ENCODE results near the gene ANKRD40CL.
"Not testable (repeated sequence)": the region's sequence is repeated elsewhere in the genome, so short reads cannot be mapped to it uniquely, and the experiment has no call there.

Gene ANKRD40CL

GRCh38 chr17:50807675-50808074, 40.4 kb upstream of the ANKRD40CL start:
- ChIA-PET CTCF (interaction anchor here (1.5 to 3.2 kb wide), 3 partner anchors 10 to 24 kb away, joined by 4 to 21 read pairs (median 15); no protein-coding TSS in a partner anchor), POLR2A (interaction anchor here (0.6 kb wide), 1 partner anchor 26 kb away, joined by 3 read pairs; no protein-coding TSS in a partner anchor)
- TF ChIP-seq CTCF (IDR thresholded peaks at IDR 0.05; ENCODE audit: insufficient read depth, low read length, missing control alignments), result no peak
- H3K4me3 ChIP-seq (ENCODE audit: low read depth, low read length), result no peak overlapping the region
- DNase-seq (ENCODE audit: low read depth, low spot score), result no peak

GRCh38 chr17:50807009-50807408, 39.7 kb upstream of the ANKRD40CL start:
- TF ChIP-seq CTCF (IDR thresholded peaks at IDR 0.05; ENCODE audit: insufficient read depth, low read length, missing control alignments), result no peak
- H3K4me3 ChIP-seq (ENCODE audit: low read depth, low read length), result no peak overlapping the region
- no peak for DNase-seq (ENCODE audit: low read depth, low spot score)
- CTCF ChIA-PET, result interaction anchor here (0.8 to 3.2 kb wide), 5 partner anchors 10 to 150 kb away, joined by 3 to 21 read pairs (median 4); no protein-coding TSS in a partner anchor
- POLR2A ChIA-PET, result interaction anchor here (0.6 kb wide), 1 partner anchor 25 kb away, joined by 3 read pairs; no protein-coding TSS in a partner anchor

GRCh38 chr17:50806141-50806643, 38.9 kb upstream of the ANKRD40CL start:
- no peak overlapping the region for H3K4me3 ChIP-seq (ENCODE audit: low read depth, low read length)
- ChIA-PET POLR2A (no interaction called here), CTCF (interaction anchor here (0.8 to 3.2 kb wide), 5 partner anchors 11 to 151 kb away, joined by 3 to 21 read pairs (median 4); no protein-coding TSS in a partner anchor)
- TF ChIP-seq CTCF (IDR thresholded peaks at IDR 0.05; ENCODE audit: insufficient read depth, low read length, missing control alignments), result no peak
- no peak for DNase-seq (ENCODE audit: low read depth, low spot score)

GRCh38 chr17:50805486-50805885, 38.2 kb upstream of the ANKRD40CL start:
- no peak for TF ChIP-seq CTCF (IDR thresholded peaks at IDR 0.05; ENCODE audit: insufficient read depth, low read length, missing control alignments)
- H3K4me3 ChIP-seq (ENCODE audit: low read depth, low read length), result no peak overlapping the region
- CTCF ChIA-PET, result interaction anchor here (3.2 kb wide), 2 partner anchors 12 to 22 kb away, joined by 15 to 21 read pairs; no protein-coding TSS in a partner anchor
- no peak for DNase-seq (ENCODE audit: low read depth, low spot score)
- POLR2A ChIA-PET, result no interaction called here

GRCh38 chr17:50804749-50805475, 37.6 kb upstream of the ANKRD40CL start:
- H3K4me3 ChIP-seq (ENCODE audit: low read depth, low read length); DNase-seq (ENCODE audit: low read depth, low spot score); POLR2A ChIA-PET: not testable (repeated sequence)
- CTCF ChIA-PET, result interaction anchor here (4.4 kb wide), 1 partner anchor 12 kb away, joined by 26 read pairs; no protein-coding TSS in a partner anchor

GRCh38 chr17:50803676-50804075, 36.4 kb upstream of the ANKRD40CL start:
- no peak overlapping the region for H3K4me3 ChIP-seq (ENCODE audit: low read depth, low read length)
- ChIA-PET POLR2A (no interaction called here), CTCF (interaction anchor here (1.3 to 10.5 kb wide), 4 partner anchors 13 to 49 kb away, joined by 4 to 81 read pairs (median 17); no protein-coding TSS in a partner anchor)
- no peak for DNase-seq (ENCODE audit: low read depth, low spot score)
- TF ChIP-seq CTCF (IDR thresholded peaks at IDR 0.05; ENCODE audit: insufficient read depth, low read length, missing control alignments), result no peak

Measured in AG04449 (cell line).